ENCODE results near the gene ITPRIPL2. TPM values are rescaled to one million over a fixed set of nuclear protein-coding genes. Genes with fewer than 3 reads are reported as not detected.

ITPRIPL2 gene
- total and polyA plus RNA-seq, 2 of the 13 experiments (the other 11 are each of a cell fraction or from before 2014, with no cell fraction given), result 5.9 to 12.6 TPM

DNA sequence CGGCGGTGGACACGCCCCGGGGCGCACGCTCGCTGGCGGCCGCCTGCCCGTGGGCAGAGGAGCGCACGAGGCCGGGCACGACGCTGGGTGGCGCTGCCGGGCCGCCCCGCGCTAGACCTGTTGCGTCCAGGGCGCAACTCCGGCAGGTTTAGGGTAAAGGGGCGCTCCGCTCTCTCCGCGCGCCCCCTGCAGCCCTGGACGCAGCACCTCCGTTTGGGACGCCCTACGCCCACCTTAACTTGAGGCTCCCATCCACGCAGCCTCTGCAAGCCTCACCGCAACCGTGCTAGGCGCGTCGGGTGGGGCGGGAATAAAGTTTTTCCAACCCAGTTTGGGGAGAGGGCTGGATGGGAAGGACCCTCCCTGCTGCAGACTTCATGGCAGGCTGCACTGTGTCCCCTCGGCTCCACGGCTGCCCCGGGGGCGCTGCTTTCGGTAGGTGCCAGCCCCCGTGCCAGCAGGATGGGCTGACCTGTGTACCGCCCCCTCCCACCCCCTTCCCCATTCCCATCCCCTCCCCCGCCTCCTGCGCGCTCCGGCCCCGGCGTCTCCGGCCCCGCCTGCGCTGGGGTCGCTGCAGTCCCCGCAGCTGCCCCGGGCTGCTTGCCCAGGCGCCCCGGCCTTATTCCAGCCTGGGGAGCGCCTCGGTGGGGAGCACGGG is 54.1 kb downstream of the ITPRIPL2 start, which contains the start of gene SYT17 (continued):
- TF ChIP-seq ESRRA (CRISPR knock-in tag; IDR thresholded peaks at IDR 0.05; ENCODE audit: low read depth) (peak; percentile 57; the same call in 1 of the 2 replicates), TBX2 (CRISPR knock-in tag; IDR thresholded peaks at IDR 0.05; ENCODE audit: borderline replicate concordance) (peak; percentile 27; the same call in 1 of the 2 replicates), TCF7L2 (IDR thresholded peaks at IDR 0.05; ENCODE audit: low read depth, low read length) (no peak), ATF7 (IDR thresholded peaks at IDR 0.05) (no peak), ATF7 (CRISPR knock-in tag; IDR thresholded peaks at IDR 0.05) (0 out of 2 replicates have a peak, but pooled peaks have one; percentile 29), SRSF4 (IDR thresholded peaks at IDR 0.05; ENCODE audit: low read depth, low read length, poor library complexity, severe bottlenecking) (no peak), XRCC5 (optimal IDR thresholded peaks at IDR 0.05; ENCODE audit: low read length) (peak; percentile 94), SETDB1 (CRISPR knock-in tag; IDR thresholded peaks at IDR 0.05; ENCODE audit: borderline replicate concordance) (no peak), AKAP8 (CRISPR knock-in tag; IDR thresholded peaks at IDR 0.05) (no peak), TCF12 (IDR thresholded peaks at IDR 0.05) (no peak), TCF12 (CRISPR knock-in tag; IDR thresholded peaks at IDR 0.05) (no peak), ZFP90 (CRISPR knock-in tag; IDR thresholded peaks at IDR 0.05; ENCODE audit: borderline replicate concordance) (peak; percentile 24; the same call in 1 of the 2 replicates), KMT2A (CRISPR knock-in tag; IDR thresholded peaks at IDR 0.05) (no peak)
- TF ChIP-seq, protein P1, sequence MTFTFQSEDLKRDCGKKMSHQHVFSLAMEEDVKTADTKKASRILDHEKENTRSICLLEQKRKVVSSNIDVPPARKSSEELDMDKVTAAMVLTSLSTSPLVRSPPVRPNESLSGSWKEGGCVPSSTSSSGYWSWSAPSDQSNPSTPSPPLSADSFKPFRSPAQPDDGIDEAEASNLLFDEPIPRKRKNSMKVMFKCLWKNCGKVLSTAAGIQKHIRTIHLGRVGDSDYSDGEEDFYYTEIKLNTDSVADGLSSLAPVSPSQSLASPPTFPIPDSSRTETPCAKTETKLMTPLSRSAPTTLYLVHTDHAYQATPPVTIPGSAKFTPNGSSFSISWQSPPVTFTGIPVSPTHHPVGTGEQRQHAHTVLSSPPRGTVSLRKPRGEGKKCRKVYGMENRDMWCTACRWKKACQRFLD (CRISPR knock-in tag; IDR thresholded peaks at IDR 0.05; ENCODE audit: borderline replicate concordance), result no peak
- TF ChIP-seq, protein P2, sequence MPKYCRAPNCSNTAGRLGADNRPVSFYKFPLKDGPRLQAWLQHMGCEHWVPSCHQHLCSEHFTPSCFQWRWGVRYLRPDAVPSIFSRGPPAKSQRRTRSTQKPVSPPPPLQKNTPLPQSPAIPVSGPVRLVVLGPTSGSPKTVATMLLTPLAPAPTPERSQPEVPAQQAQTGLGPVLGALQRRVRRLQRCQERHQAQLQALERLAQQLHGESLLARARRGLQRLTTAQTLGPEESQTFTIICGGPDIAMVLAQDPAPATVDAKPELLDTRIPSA (CRISPR knock-in tag; IDR thresholded peaks at IDR 0.05; ENCODE audit: borderline replicate concordance), result 0 out of 2 replicates have a peak, but pooled peaks have one; percentile 30
- TF ChIP-seq, protein P3, sequence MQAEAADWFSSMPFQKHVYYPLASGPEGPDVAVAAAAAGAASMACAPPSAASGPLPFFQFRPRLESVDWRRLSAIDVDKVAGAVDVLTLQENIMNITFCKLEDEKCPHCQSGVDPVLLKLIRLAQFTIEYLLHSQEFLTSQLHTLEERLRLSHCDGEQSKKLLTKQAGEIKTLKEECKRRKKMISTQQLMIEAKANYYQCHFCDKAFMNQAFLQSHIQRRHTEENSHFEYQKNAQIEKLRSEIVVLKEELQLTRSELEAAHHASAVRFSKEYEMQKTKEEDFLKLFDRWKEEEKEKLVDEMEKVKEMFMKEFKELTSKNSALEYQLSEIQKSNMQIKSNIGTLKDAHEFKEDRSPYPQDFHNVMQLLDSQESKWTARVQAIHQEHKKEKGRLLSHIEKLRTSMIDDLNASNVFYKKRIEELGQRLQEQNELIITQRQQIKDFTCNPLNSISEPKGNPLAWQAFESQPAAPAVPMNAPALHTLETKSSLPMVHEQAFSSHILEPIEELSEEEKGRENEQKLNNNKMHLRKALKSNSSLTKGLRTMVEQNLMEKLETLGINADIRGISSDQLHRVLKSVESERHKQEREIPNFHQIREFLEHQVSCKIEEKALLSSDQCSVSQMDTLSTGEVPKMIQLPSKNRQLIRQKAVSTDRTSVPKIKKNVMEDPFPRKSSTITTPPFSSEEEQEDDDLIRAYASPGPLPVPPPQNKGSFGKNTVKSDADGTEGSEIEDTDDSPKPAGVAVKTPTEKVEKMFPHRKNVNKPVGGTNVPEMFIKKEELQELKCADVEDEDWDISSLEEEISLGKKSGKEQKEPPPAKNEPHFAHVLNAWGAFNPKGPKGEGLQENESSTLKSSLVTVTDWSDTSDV (CRISPR knock-in tag; IDR thresholded peaks at IDR 0.05), result no peak
- TF ChIP-seq, protein P4, sequence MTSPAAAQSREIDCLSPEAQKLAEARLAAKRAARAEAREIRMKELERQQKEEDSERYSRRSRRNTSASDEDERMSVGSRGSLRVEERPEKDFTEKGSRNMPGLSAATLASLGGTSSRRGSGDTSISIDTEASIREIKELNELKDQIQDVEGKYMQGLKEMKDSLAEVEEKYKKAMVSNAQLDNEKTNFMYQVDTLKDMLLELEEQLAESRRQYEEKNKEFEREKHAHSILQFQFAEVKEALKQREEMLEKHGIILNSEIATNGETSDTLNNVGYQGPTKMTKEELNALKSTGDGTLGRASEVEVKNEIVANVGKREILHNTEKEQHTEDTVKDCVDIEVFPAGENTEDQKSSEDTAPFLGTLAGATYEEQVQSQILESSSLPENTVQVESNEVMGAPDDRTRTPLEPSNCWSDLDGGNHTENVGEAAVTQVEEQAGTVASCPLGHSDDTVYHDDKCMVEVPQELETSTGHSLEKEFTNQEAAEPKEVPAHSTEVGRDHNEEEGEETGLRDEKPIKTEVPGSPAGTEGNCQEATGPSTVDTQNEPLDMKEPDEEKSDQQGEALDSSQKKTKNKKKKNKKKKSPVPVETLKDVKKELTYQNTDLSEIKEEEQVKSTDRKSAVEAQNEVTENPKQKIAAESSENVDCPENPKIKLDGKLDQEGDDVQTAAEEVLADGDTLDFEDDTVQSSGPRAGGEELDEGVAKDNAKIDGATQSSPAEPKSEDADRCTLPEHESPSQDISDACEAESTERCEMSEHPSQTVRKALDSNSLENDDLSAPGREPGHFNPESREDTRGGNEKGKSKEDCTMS (CRISPR knock-in tag; conservative IDR thresholded peaks at IDR 0.05), result no peak
- TF ChIP-seq, protein P5, sequence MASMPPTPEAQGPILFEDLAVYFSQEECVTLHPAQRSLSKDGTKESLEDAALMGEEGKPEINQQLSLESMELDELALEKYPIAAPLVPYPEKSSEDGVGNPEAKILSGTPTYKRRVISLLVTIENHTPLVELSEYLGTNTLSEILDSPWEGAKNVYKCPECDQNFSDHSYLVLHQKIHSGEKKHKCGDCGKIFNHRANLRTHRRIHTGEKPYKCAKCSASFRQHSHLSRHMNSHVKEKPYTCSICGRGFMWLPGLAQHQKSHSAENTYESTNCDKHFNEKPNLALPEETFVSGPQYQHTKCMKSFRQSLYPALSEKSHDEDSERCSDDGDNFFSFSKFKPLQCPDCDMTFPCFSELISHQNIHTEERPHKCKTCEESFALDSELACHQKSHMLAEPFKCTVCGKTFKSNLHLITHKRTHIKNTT (CRISPR knock-in tag; IDR thresholded peaks at IDR 0.05), result no peak

All from HepG2 (cell line).